H9 (cell line): ENCODE measurements around the gene ARHGEF38. TPM values are rescaled to one million over a fixed set of nuclear protein-coding genes. Genes with fewer than 3 reads are reported as not detected.

Experiments used
- DNase-seq: peaks from one replicate; pipeline ENCODE4 v3.0.0-alpha.2; 2017
- H2AFZ ChIP-seq: one replicate; pipeline ENCODE4 v1.6.1; 2013; ENCODE audit warnings: mild to moderate bottlenecking, low read length, control low read depth, moderate library complexity
- H2AK5ac ChIP-seq: 2 replicates; pipeline ENCODE4 v1.6.1; 2013; ENCODE audit warnings: low read length, control low read depth, mixed read lengths; ENCODE audit not compliant: insufficient read length
- H2BK120ac ChIP-seq: one replicate; pipeline ENCODE4 v1.6.1; 2013; ENCODE audit warnings: low read depth, mild to moderate bottlenecking, low read length, control low read depth, inconsistent platforms; ENCODE audit not compliant: poor library complexity, severe bottlenecking
- H2BK12ac ChIP-seq: 2 replicates; pipeline ENCODE4 v1.6.1; 2013; ENCODE audit warnings: low read length, control low read depth, mixed read lengths, low read depth; ENCODE audit not compliant: insufficient read length
- H2BK15ac ChIP-seq: 2 replicates; pipeline ENCODE4 v1.6.1; 2013; ENCODE audit warnings: low read depth, low read length, control low read depth
- H2BK20ac ChIP-seq: one replicate; pipeline ENCODE4 v1.6.1; 2013; ENCODE audit warnings: low read depth, mild to moderate bottlenecking, low read length, control low read depth, inconsistent platforms; ENCODE audit not compliant: poor library complexity, severe bottlenecking
- H2BK5ac ChIP-seq: 2 replicates; pipeline ENCODE4 v1.6.1; 2013; ENCODE audit warnings: low read length, control low read depth, mixed read lengths; ENCODE audit not compliant: insufficient read length
- H3K14ac ChIP-seq: 2 replicates; pipeline ENCODE4 v1.6.1; 2013; ENCODE audit warnings: low read length, control low read depth; ENCODE audit not compliant: insufficient read depth
- H3K18ac ChIP-seq: 2 replicates; pipeline ENCODE4 v1.6.1; 2013; ENCODE audit warnings: low read depth, mild to moderate bottlenecking, mixed read lengths, low read length, control low read depth; ENCODE audit not compliant: insufficient read length
- H3K23ac ChIP-seq: 2 replicates; pipeline ENCODE4 v1.6.1; 2013; ENCODE audit warnings: low read length, control low read depth, mixed read lengths, low read depth; ENCODE audit not compliant: insufficient read length
- H3K23me2 ChIP-seq: 2 replicates; pipeline ENCODE4 v1.6.1; 2013; ENCODE audit warnings: low read depth, mild to moderate bottlenecking, mixed read lengths, low read length, control low read depth; ENCODE audit not compliant: insufficient read length, poor library complexity, severe bottlenecking
- H3K27ac ChIP-seq: 2 replicates; pipeline ENCODE4 v1.5.1; 2013; ENCODE audit warnings: low read length, control low read depth, mixed read lengths, low read depth; ENCODE audit not compliant: insufficient read length
- H3K27me3 ChIP-seq: 2 replicates; pipeline ENCODE4 v1.6.1; 2013; ENCODE audit warnings: low read length, control low read depth, inconsistent platforms; ENCODE audit not compliant: insufficient read depth
- H3K4ac ChIP-seq: 2 replicates; pipeline ENCODE4 v1.6.1; 2013; ENCODE audit warnings: low read depth, mild to moderate bottlenecking, control low read depth, inconsistent platforms, low read length, moderate library complexity
- H3K4me1 ChIP-seq: 2 replicates; pipeline ENCODE4 v1.6.1; 2013; ENCODE audit warnings: low read length, control low read depth, inconsistent platforms; ENCODE audit not compliant: insufficient read depth
- H3K4me2 ChIP-seq: 2 replicates; pipeline ENCODE4 v1.6.1; 2013; ENCODE audit warnings: low read length, control low read depth, mixed read lengths; ENCODE audit not compliant: insufficient read length, insufficient read depth
- H3K56ac ChIP-seq: 2 replicates; pipeline ENCODE4 v1.6.1; 2013; ENCODE audit warnings: low read depth, mild to moderate bottlenecking, mixed read lengths, low read length, control low read depth; ENCODE audit not compliant: insufficient read length
- H3K79me1 ChIP-seq: 2 replicates; pipeline ENCODE4 v1.6.1; 2013; ENCODE audit warnings: low read depth, mild to moderate bottlenecking, moderate library complexity, low read length, control low read depth, inconsistent platforms; ENCODE audit not compliant: insufficient read depth, poor library complexity, severe bottlenecking
- H3K79me2 ChIP-seq: 2 replicates; pipeline ENCODE4 v1.6.1; 2013; ENCODE audit warnings: low read length, control low read depth, inconsistent platforms; ENCODE audit not compliant: insufficient read depth
- H3K9ac ChIP-seq: 2 replicates; pipeline ENCODE4 v1.6.1; 2013; ENCODE audit warnings: low read length, control low read depth, mixed read lengths; ENCODE audit not compliant: insufficient read length; ENCODE audit errors: extremely low read depth
- H3K9me3 ChIP-seq: one replicate; pipeline ENCODE4 v1.6.1; 2013; ENCODE audit warnings: low read depth, low read length, inconsistent platforms; ENCODE audit not compliant: control insufficient read depth
- H3T11ph ChIP-seq: one replicate; pipeline ENCODE4 v1.6.1; 2013; ENCODE audit warnings: mild to moderate bottlenecking, low read length, control low read depth, inconsistent platforms
- H4K20me1 ChIP-seq: one replicate; pipeline ENCODE4 v1.6.1; 2013; ENCODE audit not compliant: control insufficient read depth, insufficient read length, insufficient read depth
- H4K5ac ChIP-seq: 2 replicates; pipeline ENCODE4 v1.6.1; 2013; ENCODE audit warnings: low read depth, mild to moderate bottlenecking, mixed read lengths, low read length, control low read depth; ENCODE audit not compliant: insufficient read length
- H4K8ac ChIP-seq: replicated peaks from 2 replicates; pipeline ENCODE4 v1.6.1; 2013; ENCODE audit warnings: low read length, control low read depth, mixed read lengths, low read depth; ENCODE audit not compliant: insufficient read length
- H4K91ac ChIP-seq: 2 replicates; pipeline ENCODE4 v1.6.1; 2013; ENCODE audit warnings: low read depth, mild to moderate bottlenecking, moderate library complexity, mixed read lengths, low read length, control low read depth; ENCODE audit not compliant: insufficient read length
- H3K27ac Mint-ChIP-seq, 3 experiments: 2 replicates in 2 of 3; 3 replicates in 1 of 3; pipeline ENCODE4 v1.8.0; 2020 to 2021; ENCODE audit warnings: mixed read lengths in 3 of 3, mild to moderate bottlenecking in 1 of 3, moderate library complexity in 1 of 3
- H3K27me3 Mint-ChIP-seq: 2 replicates; pipeline ENCODE4 v1.8.0; 2021; ENCODE audit warnings: low read depth, mild to moderate bottlenecking, moderate library complexity, mixed read lengths
- H3K36me3 Mint-ChIP-seq, 3 experiments: 2 replicates in 2 of 3; 3 replicates in 1 of 3; pipeline ENCODE4 v1.8.0; 2020 to 2021; ENCODE audit warnings: low read depth in 3 of 3, mixed read lengths in 3 of 3; ENCODE audit not compliant: insufficient read depth in 1 of 3
- H3K4me1 Mint-ChIP-seq, 2 experiments: 2 replicates each; pipeline ENCODE4 v1.8.0; 2020; ENCODE audit warnings: mixed read lengths in 2 of 2
- H3K4me3 Mint-ChIP-seq, 2 experiments: 2 replicates in 1 of 2; 3 replicates in 1 of 2; pipeline ENCODE4 v1.8.0; 2020 to 2021; ENCODE audit warnings: mild to moderate bottlenecking in 2 of 2, mixed read lengths in 2 of 2, moderate library complexity in 1 of 2
- H3K9me3 Mint-ChIP-seq, 2 experiments: 2 replicates in 1 of 2; 3 replicates in 1 of 2; pipeline ENCODE4 v1.8.0; 2020; ENCODE audit warnings: mild to moderate bottlenecking in 2 of 2, mixed read lengths in 2 of 2, moderate library complexity in 1 of 2
- WGBS: extraction: QIAGEN DNeasy Blood & Tissue Kit; methylation state at CpG from one replicate; pipeline ENCODE4 v1.1.7; 2013; ENCODE audit warnings: missing lambda C conversion rate, low lambda C conversion rate, mixed read lengths; ENCODE audit not compliant: insufficient read length; ENCODE audit errors: extremely low coverage; 5-methylcytosine and 5-hydroxymethylcytosine counted together
- total RNA-seq: library from RNA; stranded (reverse); gene quantifications from 2 replicates; pipeline ENCODE4 v1.2.1, GENCODE V29; 2021
- TF ChIP-seq, protein P1 (sequence below): fragments of 200-600 bp; sonication (generic); conservative IDR thresholded peaks from 3 replicates; pipeline ENCODE4 v1.8.0; 2021; ENCODE audit warnings: antibody characterized with exemption, mild to moderate bottlenecking

The ARHGEF38 gene
- total RNA-seq, 1 experiment from 2014 or later = not detected

DNA sequence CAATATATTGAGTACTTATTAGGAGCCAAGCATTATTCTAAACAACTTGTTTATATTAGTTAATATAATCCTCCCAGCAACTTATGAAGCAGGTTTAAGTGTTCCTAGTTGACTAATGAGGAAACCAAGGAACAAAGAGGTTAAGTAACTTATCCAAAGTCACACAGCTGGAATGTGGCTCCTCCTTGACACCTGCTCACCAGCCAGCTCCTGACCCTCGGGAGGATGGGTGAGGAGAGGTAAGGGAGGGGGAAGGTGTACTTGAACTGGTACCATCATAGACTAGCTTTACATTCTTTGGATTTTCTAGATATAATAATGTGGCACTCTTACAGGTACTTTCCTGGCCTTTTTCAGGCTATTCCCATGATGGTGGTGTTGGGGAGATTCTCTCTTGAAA lies 50.7 kb downstream of the ARHGEF38 start:
- Histone ChIP-seq H3K18ac (no peak overlapping the region), H2AK5ac (no peak overlapping the region), H3K4ac (no peak overlapping the region), H3K23ac (no peak overlapping the region), H3K79me1 (no peaks in the 10 kb centered on the region), H4K8ac (no peak overlapping the region), H3K9ac (no peak overlapping the region), H4K20me1 (no peaks in the 10 kb centered on the region), H3K56ac (no peak overlapping the region), H3K4me1 (no peaks in the 10 kb centered on the region), H3K27me3 (no peaks in the 10 kb centered on the region), H3T11ph (no peak overlapping the region), H2BK5ac (no peak overlapping the region), H3K23me2 (no peaks in the 10 kb centered on the region), H3K4me2 (no peak overlapping the region), H2BK15ac (no peak overlapping the region), H3K79me2 (no peaks in the 10 kb centered on the region), H3K27ac (no peak overlapping the region), H4K5ac (no peak overlapping the region), H3K14ac (no peak overlapping the region), H3K9me3 (no peaks in the 10 kb centered on the region), H2AFZ (no peak overlapping the region), H4K91ac (no peak overlapping the region), H2BK20ac (no peak overlapping the region), H2BK12ac (no peak overlapping the region), H2BK120ac (no peak overlapping the region)
- no peaks in the 10 kb centered on the region; a peak in 1 of 4 replicates for H3K4me1 Mint-ChIP-seq
- no peaks in the 10 kb centered on the region for H3K36me3 Mint-ChIP-seq
- no peak for DNase-seq
- no peaks in the 10 kb centered on the region for H3K9me3 Mint-ChIP-seq
- TF ChIP-seq, protein P1, sequence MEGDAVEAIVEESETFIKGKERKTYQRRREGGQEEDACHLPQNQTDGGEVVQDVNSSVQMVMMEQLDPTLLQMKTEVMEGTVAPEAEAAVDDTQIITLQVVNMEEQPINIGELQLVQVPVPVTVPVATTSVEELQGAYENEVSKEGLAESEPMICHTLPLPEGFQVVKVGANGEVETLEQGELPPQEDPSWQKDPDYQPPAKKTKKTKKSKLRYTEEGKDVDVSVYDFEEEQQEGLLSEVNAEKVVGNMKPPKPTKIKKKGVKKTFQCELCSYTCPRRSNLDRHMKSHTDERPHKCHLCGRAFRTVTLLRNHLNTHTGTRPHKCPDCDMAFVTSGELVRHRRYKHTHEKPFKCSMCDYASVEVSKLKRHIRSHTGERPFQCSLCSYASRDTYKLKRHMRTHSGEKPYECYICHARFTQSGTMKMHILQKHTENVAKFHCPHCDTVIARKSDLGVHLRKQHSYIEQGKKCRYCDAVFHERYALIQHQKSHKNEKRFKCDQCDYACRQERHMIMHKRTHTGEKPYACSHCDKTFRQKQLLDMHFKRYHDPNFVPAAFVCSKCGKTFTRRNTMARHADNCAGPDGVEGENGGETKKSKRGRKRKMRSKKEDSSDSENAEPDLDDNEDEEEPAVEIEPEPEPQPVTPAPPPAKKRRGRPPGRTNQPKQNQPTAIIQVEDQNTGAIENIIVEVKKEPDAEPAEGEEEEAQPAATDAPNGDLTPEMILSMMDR = no peak
- no peak overlapping the region for H3K4me3 Mint-ChIP-seq
- H3K27me3 Mint-ChIP-seq = peaks cover 7% of the 10 kb centered on the region
- no CpG with 5 or more reads among the region's 1 CpG for WGBS
- H3K27ac Mint-ChIP-seq = no peak overlapping the region
